ENCODE measurements around the gene GPNMB. TPM values are rescaled to one million over a fixed set of nuclear protein-coding genes. Genes with fewer than 3 reads are reported as not detected.

The GPNMB gene
- total RNA-seq, 1 donor, result 525 TPM

DNA sequence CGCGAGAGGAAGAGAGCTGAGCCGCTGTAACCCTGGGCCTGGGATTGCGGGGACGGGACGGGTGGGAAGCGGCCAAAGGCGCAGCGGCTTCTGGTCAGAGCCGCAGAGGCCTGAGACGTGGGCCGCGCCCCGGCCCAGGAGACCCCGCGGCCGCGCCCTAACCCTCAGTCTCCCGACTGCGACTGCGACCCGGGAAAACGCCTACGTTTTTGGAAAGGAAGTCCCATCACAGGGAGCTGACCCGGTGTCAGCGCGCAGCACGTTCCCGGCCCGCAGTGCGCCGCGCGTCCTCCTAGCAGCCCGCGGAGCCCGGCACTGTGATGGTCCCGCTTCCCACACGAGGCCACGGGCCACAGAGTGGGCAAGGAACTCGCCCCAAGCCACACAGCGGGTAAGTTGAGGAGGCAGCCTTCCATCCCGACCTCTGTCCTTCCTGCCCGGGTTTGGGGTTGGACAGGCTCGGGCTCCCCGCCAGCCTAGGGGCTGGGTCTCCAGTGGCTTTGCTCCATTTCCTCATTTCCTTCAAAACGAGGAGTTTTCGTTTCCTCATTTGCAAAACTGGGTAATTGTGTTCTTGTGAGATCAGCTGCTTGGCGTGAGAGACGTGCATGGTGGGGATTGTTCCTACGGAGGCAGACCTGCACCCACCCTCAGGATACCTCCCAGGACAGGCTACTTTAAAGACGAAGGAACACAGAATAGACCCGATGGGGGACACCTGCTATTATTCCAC is 1.2 kb downstream of the GPNMB start:
- H3K4me3 ChIP-seq (ENCODE audit: low read depth, low read length), result peak overlapping the region; percentile 81
- DNase-seq (ENCODE audit: low read depth), result peak; percentile 38
- TF ChIP-seq CTCF (IDR thresholded peaks at IDR 0.05; ENCODE audit: insufficient read depth, low read length), result no peak

DNA sequence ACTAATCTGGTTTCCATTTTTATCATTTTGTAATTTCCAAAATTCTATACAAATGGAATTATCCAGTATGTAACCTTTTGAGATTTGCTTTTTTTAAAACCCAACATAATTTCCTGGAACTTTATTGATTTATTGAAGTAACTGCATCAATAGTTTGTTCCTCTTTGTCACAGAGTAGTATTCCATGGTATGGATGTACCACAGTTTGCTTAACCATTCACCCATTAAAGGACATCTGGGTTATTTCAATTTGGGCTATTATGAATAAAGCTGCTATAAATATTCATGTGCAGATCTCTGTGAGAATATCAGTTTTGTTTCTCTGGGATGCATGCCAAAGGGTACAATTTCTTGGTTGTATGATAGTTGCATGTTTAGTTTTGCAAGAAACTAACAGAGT is 2.9 kb downstream of the GPNMB start:
- TF ChIP-seq CTCF (IDR thresholded peaks at IDR 0.05; ENCODE audit: insufficient read depth, low read length), result no peak
- DNase-seq (ENCODE audit: low read depth), result peak; percentile 15
- no peak overlapping the region for H3K4me3 ChIP-seq (ENCODE audit: low read depth, low read length)

DNA sequence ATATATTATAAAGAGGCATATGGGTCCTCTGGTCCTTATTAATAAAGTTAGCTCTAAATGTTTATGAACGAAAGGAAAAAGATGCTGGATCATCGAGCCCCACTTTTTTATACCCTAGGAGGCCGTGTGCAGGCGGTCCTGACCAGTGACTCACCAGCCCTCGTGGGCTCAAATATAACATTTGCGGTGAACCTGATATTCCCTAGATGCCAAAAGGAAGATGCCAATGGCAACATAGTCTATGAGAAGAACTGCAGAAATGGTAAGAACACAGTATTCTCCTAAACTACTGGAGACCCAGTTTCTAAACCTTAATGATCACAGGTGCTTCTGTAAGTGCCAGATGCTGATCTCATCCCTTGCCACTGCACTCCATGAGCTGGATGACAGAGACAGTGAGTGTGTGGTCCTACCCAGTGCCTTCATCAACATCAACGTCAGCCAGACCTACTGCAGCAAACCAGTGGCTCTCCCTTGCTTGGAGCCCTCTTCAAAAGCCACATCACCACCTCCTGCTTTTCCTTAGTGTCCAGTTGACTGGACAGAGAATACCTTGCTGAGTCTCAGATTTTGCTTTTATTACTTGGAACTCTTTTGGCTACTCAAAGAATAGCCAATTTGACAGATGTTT is 7.6 kb downstream of the GPNMB start:
- TF ChIP-seq CTCF (IDR thresholded peaks at IDR 0.05; ENCODE audit: insufficient read depth, low read length), result no peak
- H3K4me3 ChIP-seq (ENCODE audit: low read depth, low read length), result no peak overlapping the region
- no peak for DNase-seq (ENCODE audit: low read depth)

DNA sequence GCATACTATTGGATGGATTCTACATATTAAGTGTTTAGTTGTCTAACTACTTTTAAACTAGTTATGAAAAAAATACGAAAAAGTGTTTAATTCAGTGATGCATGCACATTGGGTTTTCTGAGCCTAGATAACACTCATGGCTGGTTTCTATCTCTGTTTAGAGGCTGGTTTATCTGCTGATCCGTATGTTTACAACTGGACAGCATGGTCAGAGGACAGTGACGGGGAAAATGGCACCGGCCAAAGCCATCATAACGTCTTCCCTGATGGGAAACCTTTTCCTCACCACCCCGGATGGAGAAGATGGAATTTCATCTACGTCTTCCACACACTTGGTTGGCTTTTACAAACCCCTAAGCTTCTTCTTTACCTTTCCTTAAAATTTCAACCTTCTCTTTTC is 10.2 kb downstream of the GPNMB start:
- TF ChIP-seq CTCF (IDR thresholded peaks at IDR 0.05; ENCODE audit: insufficient read depth, low read length), result no peak
- DNase-seq (ENCODE audit: low read depth), result no peak
- H3K4me3 ChIP-seq (ENCODE audit: low read depth, low read length), result no peak overlapping the region

GRCh38 chr7:23260371-23260770 is 13.8 kb downstream of the GPNMB start:
- no peak for DNase-seq (ENCODE audit: low read depth)
- no peak for TF ChIP-seq CTCF (IDR thresholded peaks at IDR 0.05; ENCODE audit: insufficient read depth, low read length)

GRCh38 chr7:23261843-23262452 is 15.4 kb downstream of the GPNMB start:
- DNase-seq (ENCODE audit: low read depth), result peak; percentile 67
- TF ChIP-seq CTCF (IDR thresholded peaks at IDR 0.05; ENCODE audit: insufficient read depth, low read length), result peak; percentile 93
- H3K4me3 ChIP-seq (ENCODE audit: low read depth, low read length), result no peak overlapping the region

More at GRCh38 chr7:23260371-23260770, 13.8 kb downstream of the GPNMB start:
- no peak overlapping the region for H3K4me3 ChIP-seq (ENCODE audit: low read depth, low read length)
